H9 (cell line): Measurements from ENCODE around the gene LRP3. TPM values are rescaled to one million over a fixed set of nuclear protein-coding genes. Genes with fewer than 3 reads are reported as not detected.
"Not testable (repeated sequence)": the region's sequence is repeated elsewhere in the genome, so short reads cannot be mapped to it uniquely, and the experiment has no call there.

Source experiments
- DNase-seq: peaks from one replicate; pipeline ENCODE4 v3.0.0-alpha.2; 2017
- H2AFZ ChIP-seq: one replicate; pipeline ENCODE4 v1.6.1; 2013; ENCODE audit warnings: mild to moderate bottlenecking, low read length, control low read depth, moderate library complexity
- H2AK5ac ChIP-seq: 2 replicates; pipeline ENCODE4 v1.6.1; 2013; ENCODE audit warnings: low read length, control low read depth, mixed read lengths; ENCODE audit not compliant: insufficient read length
- H2BK120ac ChIP-seq: one replicate; pipeline ENCODE4 v1.6.1; 2013; ENCODE audit warnings: low read depth, mild to moderate bottlenecking, low read length, control low read depth, inconsistent platforms; ENCODE audit not compliant: poor library complexity, severe bottlenecking
- H2BK12ac ChIP-seq: 2 replicates; pipeline ENCODE4 v1.6.1; 2013; ENCODE audit warnings: low read length, control low read depth, mixed read lengths, low read depth; ENCODE audit not compliant: insufficient read length
- H2BK15ac ChIP-seq: 2 replicates; pipeline ENCODE4 v1.6.1; 2013; ENCODE audit warnings: low read depth, low read length, control low read depth
- H2BK20ac ChIP-seq: one replicate; pipeline ENCODE4 v1.6.1; 2013; ENCODE audit warnings: low read depth, mild to moderate bottlenecking, low read length, control low read depth, inconsistent platforms; ENCODE audit not compliant: poor library complexity, severe bottlenecking
- H2BK5ac ChIP-seq: 2 replicates; pipeline ENCODE4 v1.6.1; 2013; ENCODE audit warnings: low read length, control low read depth, mixed read lengths; ENCODE audit not compliant: insufficient read length
- H3K14ac ChIP-seq: 2 replicates; pipeline ENCODE4 v1.6.1; 2013; ENCODE audit warnings: low read length, control low read depth; ENCODE audit not compliant: insufficient read depth
- H3K18ac ChIP-seq: 2 replicates; pipeline ENCODE4 v1.6.1; 2013; ENCODE audit warnings: low read depth, mild to moderate bottlenecking, mixed read lengths, low read length, control low read depth; ENCODE audit not compliant: insufficient read length
- H3K23ac ChIP-seq: 2 replicates; pipeline ENCODE4 v1.6.1; 2013; ENCODE audit warnings: low read length, control low read depth, mixed read lengths, low read depth; ENCODE audit not compliant: insufficient read length
- H3K23me2 ChIP-seq: 2 replicates; pipeline ENCODE4 v1.6.1; 2013; ENCODE audit warnings: low read depth, mild to moderate bottlenecking, mixed read lengths, low read length, control low read depth; ENCODE audit not compliant: insufficient read length, poor library complexity, severe bottlenecking
- H3K27ac ChIP-seq: 2 replicates; pipeline ENCODE4 v1.5.1; 2013; ENCODE audit warnings: low read length, control low read depth, mixed read lengths, low read depth; ENCODE audit not compliant: insufficient read length
- H3K27me3 ChIP-seq: 2 replicates; pipeline ENCODE4 v1.6.1; 2013; ENCODE audit warnings: low read length, control low read depth, inconsistent platforms; ENCODE audit not compliant: insufficient read depth
- H3K4ac ChIP-seq: 2 replicates; pipeline ENCODE4 v1.6.1; 2013; ENCODE audit warnings: low read depth, mild to moderate bottlenecking, control low read depth, inconsistent platforms, low read length, moderate library complexity
- H3K4me1 ChIP-seq: 2 replicates; pipeline ENCODE4 v1.6.1; 2013; ENCODE audit warnings: low read length, control low read depth, inconsistent platforms; ENCODE audit not compliant: insufficient read depth
- H3K4me2 ChIP-seq: 2 replicates; pipeline ENCODE4 v1.6.1; 2013; ENCODE audit warnings: low read length, control low read depth, mixed read lengths; ENCODE audit not compliant: insufficient read length, insufficient read depth
- H3K56ac ChIP-seq: 2 replicates; pipeline ENCODE4 v1.6.1; 2013; ENCODE audit warnings: low read depth, mild to moderate bottlenecking, mixed read lengths, low read length, control low read depth; ENCODE audit not compliant: insufficient read length
- H3K79me1 ChIP-seq: 2 replicates; pipeline ENCODE4 v1.6.1; 2013; ENCODE audit warnings: low read depth, mild to moderate bottlenecking, moderate library complexity, low read length, control low read depth, inconsistent platforms; ENCODE audit not compliant: insufficient read depth, poor library complexity, severe bottlenecking
- H3K79me2 ChIP-seq: 2 replicates; pipeline ENCODE4 v1.6.1; 2013; ENCODE audit warnings: low read length, control low read depth, inconsistent platforms; ENCODE audit not compliant: insufficient read depth
- H3K9ac ChIP-seq: 2 replicates; pipeline ENCODE4 v1.6.1; 2013; ENCODE audit warnings: low read length, control low read depth, mixed read lengths; ENCODE audit not compliant: insufficient read length; ENCODE audit errors: extremely low read depth
- H3K9me3 ChIP-seq: one replicate; pipeline ENCODE4 v1.6.1; 2013; ENCODE audit warnings: low read depth, low read length, inconsistent platforms; ENCODE audit not compliant: control insufficient read depth
- H3T11ph ChIP-seq: one replicate; pipeline ENCODE4 v1.6.1; 2013; ENCODE audit warnings: mild to moderate bottlenecking, low read length, control low read depth, inconsistent platforms
- H4K20me1 ChIP-seq: one replicate; pipeline ENCODE4 v1.6.1; 2013; ENCODE audit not compliant: control insufficient read depth, insufficient read length, insufficient read depth
- H4K5ac ChIP-seq: 2 replicates; pipeline ENCODE4 v1.6.1; 2013; ENCODE audit warnings: low read depth, mild to moderate bottlenecking, mixed read lengths, low read length, control low read depth; ENCODE audit not compliant: insufficient read length
- H4K8ac ChIP-seq: replicated peaks from 2 replicates; pipeline ENCODE4 v1.6.1; 2013; ENCODE audit warnings: low read length, control low read depth, mixed read lengths, low read depth; ENCODE audit not compliant: insufficient read length
- H4K91ac ChIP-seq: 2 replicates; pipeline ENCODE4 v1.6.1; 2013; ENCODE audit warnings: low read depth, mild to moderate bottlenecking, moderate library complexity, mixed read lengths, low read length, control low read depth; ENCODE audit not compliant: insufficient read length
- H3K27ac Mint-ChIP-seq, 3 experiments: 2 replicates in 2 of 3; 3 replicates in 1 of 3; pipeline ENCODE4 v1.8.0; 2020 to 2021; ENCODE audit warnings: mixed read lengths in 3 of 3, mild to moderate bottlenecking in 1 of 3, moderate library complexity in 1 of 3
- H3K27me3 Mint-ChIP-seq: 2 replicates; pipeline ENCODE4 v1.8.0; 2021; ENCODE audit warnings: low read depth, mild to moderate bottlenecking, moderate library complexity, mixed read lengths
- H3K36me3 Mint-ChIP-seq, 3 experiments: 2 replicates in 2 of 3; 3 replicates in 1 of 3; pipeline ENCODE4 v1.8.0; 2020 to 2021; ENCODE audit warnings: low read depth in 3 of 3, mixed read lengths in 3 of 3; ENCODE audit not compliant: insufficient read depth in 1 of 3
- H3K4me1 Mint-ChIP-seq, 2 experiments: 2 replicates each; pipeline ENCODE4 v1.8.0; 2020; ENCODE audit warnings: mixed read lengths in 2 of 2
- H3K4me3 Mint-ChIP-seq, 2 experiments: 2 replicates in 1 of 2; 3 replicates in 1 of 2; pipeline ENCODE4 v1.8.0; 2020 to 2021; ENCODE audit warnings: mild to moderate bottlenecking in 2 of 2, mixed read lengths in 2 of 2, moderate library complexity in 1 of 2
- H3K9me3 Mint-ChIP-seq, 2 experiments: 2 replicates in 1 of 2; 3 replicates in 1 of 2; pipeline ENCODE4 v1.8.0; 2020; ENCODE audit warnings: mild to moderate bottlenecking in 2 of 2, mixed read lengths in 2 of 2, moderate library complexity in 1 of 2
- CTCF ChIP-seq: fragments of 200-600 bp; sonication (generic); conservative IDR thresholded peaks from 3 replicates; pipeline ENCODE4 v1.8.0; 2021; ENCODE audit warnings: antibody characterized with exemption, mild to moderate bottlenecking
- WGBS: extraction: QIAGEN DNeasy Blood & Tissue Kit; methylation state at CpG from one replicate; pipeline ENCODE4 v1.1.7; 2013; ENCODE audit warnings: missing lambda C conversion rate, low lambda C conversion rate, mixed read lengths; ENCODE audit not compliant: insufficient read length; ENCODE audit errors: extremely low coverage; 5-methylcytosine and 5-hydroxymethylcytosine counted together
- total RNA-seq: library from RNA; stranded (reverse); gene quantifications from 2 replicates; pipeline ENCODE4 v1.2.1, GENCODE V29; 2021

The LRP3 gene
- total RNA-seq, 1 experiment from 2014 or later: 29.2 TPM

- Histone ChIP-seq H3K79me1 (no peaks in the 10 kb centered on the region), H3T11ph (no peak overlapping the region), H3K4ac (no peak overlapping the region), H4K91ac (no peak overlapping the region), H3K56ac (no peak overlapping the region), H3K27me3 (no peaks in the 10 kb centered on the region; the same call in 1 of the 2 replicates), H4K20me1 (no peaks in the 10 kb centered on the region), H2BK15ac (no peak overlapping the region), H2AFZ (no peak overlapping the region), H2BK12ac (no peak overlapping the region), H3K4me2 (no peak overlapping the region), H3K9me3 (no peaks in the 10 kb centered on the region), H2BK120ac (no peak overlapping the region), H2BK5ac (no peak overlapping the region), H3K79me2 (no peaks in the 10 kb centered on the region), H4K8ac (no peak overlapping the region), H3K23ac (no peak overlapping the region), H2BK20ac (no peak overlapping the region), H2AK5ac (no peak overlapping the region), H3K27ac (no peak overlapping the region), H3K9ac (no peak overlapping the region), H3K4me1 (no peaks in the 10 kb centered on the region), H3K14ac (no peak overlapping the region), H4K5ac (no peak overlapping the region), H3K23me2 (no peaks in the 10 kb centered on the region), H3K18ac (no peak overlapping the region)
- Mint-ChIP-seq H3K27me3 (peaks cover 40% of the 10 kb centered on the region), H3K36me3 (no peaks in the 10 kb centered on the region), H3K9me3 (peaks cover 0 to 1% of the 10 kb centered on the region in 2 experiments; a peak in 3 of 5 replicates), H3K27ac (no peak overlapping the region), H3K4me3 (no peak overlapping the region), H3K4me1 (peaks cover 9 to 14% of the 10 kb centered on the region in 2 experiments)
- WGBS: no CpG with 5 or more reads among the region's 1 CpG
- TF ChIP-seq CTCF: no peak
- no peak for DNase-seq
Measured at GRCh38 chr19:33189453-33189852, 4.7 kb upstream of the LRP3 start.

GRCh38 chr19:33191092-33191491 lies 3.0 kb upstream of the LRP3 start:
- peaks cover 43% of the 10 kb centered on the region for H3K27me3 Mint-ChIP-seq
- WGBS: no CpG with 5 or more reads among the region's 4 CpGs

More at GRCh38 chr19:33191092-33191491, 3.0 kb upstream of the LRP3 start:
- H4K20me1 ChIP-seq, H2AFZ ChIP-seq, H2BK15ac ChIP-seq, H3K36me3 Mint-ChIP-seq, DNase-seq, H3T11ph ChIP-seq, H3K9ac ChIP-seq, H3K56ac ChIP-seq, H4K8ac ChIP-seq, H2AK5ac ChIP-seq, H4K5ac ChIP-seq, H3K23me2 ChIP-seq, H3K4ac ChIP-seq, H2BK120ac ChIP-seq, H2BK5ac ChIP-seq, H3K18ac ChIP-seq, H3K27ac ChIP-seq, H3K4me2 ChIP-seq, H3K4me1 ChIP-seq, H2BK12ac ChIP-seq, H3K27me3 ChIP-seq, H3K9me3 ChIP-seq, H3K27ac Mint-ChIP-seq, H4K91ac ChIP-seq, H3K9me3 Mint-ChIP-seq, H3K14ac ChIP-seq, H3K79me2 ChIP-seq, H3K23ac ChIP-seq, H2BK20ac ChIP-seq, H3K4me3 Mint-ChIP-seq, H3K79me1 ChIP-seq: not testable (repeated sequence)
- peaks cover 9 to 14% of the 10 kb centered on the region in 2 experiments for H3K4me1 Mint-ChIP-seq
